ENCODE measurements around the gene BEST1.

GRCh38 chr11:61902313-61902712 is 47.8 kb upstream of the BEST1 start:
- no peak for TF ChIP-seq GATA2 (IDR thresholded peaks at IDR 0.05; ENCODE audit: low read depth, low read length)
- no peak for TF ChIP-seq GATA3 (IDR thresholded peaks at IDR 0.05; ENCODE audit: low read depth, low read length)

All from SH-SY5Y (cell line).